Gastroesophageal sphincter (tissue), 4 donors: ENCODE results near the gene MAPK6. TPM values are rescaled to one million over a fixed set of nuclear protein-coding genes. Genes with fewer than 3 reads are reported as not detected.

Experiments used
- ATAC-seq: fragments of 150-250 bp; one replicate; pipeline ENCODE4 v1.9.1; 2016; ENCODE audit warnings: mild to moderate bottlenecking, moderate library complexity
- H3K27ac ChIP-seq, 4 donors: fragments of 200-600 bp; sonication (generic) in 3 of 4; 1 replicate in 3 of 4; 2 replicates in 1 of 4; pipeline ENCODE4 v1.5.1; 2016 to 2019
- H3K27me3 ChIP-seq: fragments of 200-600 bp; sonication (generic); one replicate; pipeline ENCODE4 v1.5.1; 2019
- H3K36me3 ChIP-seq, 2 donors: fragments of 200-600 bp; sonication (generic); one replicate each; pipeline ENCODE4 v1.5.1; 2019; ENCODE audit warnings: control low read depth in 1 of 2
- H3K4me1 ChIP-seq, 3 donors: fragments of 200-600 bp; sonication (generic); 1 replicate in 2 of 3; 2 replicates in 1 of 3; pipeline ENCODE4 v1.5.1; 2016 to 2019; ENCODE audit warnings: control low read depth in 2 of 3
- H3K4me3 ChIP-seq, 2 donors: fragments of 200-600 bp; sonication (generic); one replicate each; pipeline ENCODE4 v1.5.1; 2019; ENCODE audit warnings: mild to moderate bottlenecking in 1 of 2, moderate library complexity in 1 of 2
- H3K9me3 ChIP-seq, 3 donors: fragments of 200-600 bp; sonication (generic); one replicate each; pipeline ENCODE4 v1.5.1; 2017 to 2019; ENCODE audit warnings: control low read depth in 2 of 3
- EP300 ChIP-seq: sonication (generic); formaldehyde crosslinking; IDR thresholded peaks from one replicate; pipeline ENCODE4 v1.6.1; 2017; ENCODE audit warnings: antibody characterized with exemption, mild to moderate bottlenecking
- POLR2A ChIP-seq, 2 donors: fragments of 450-650 bp; IDR thresholded peaks; one replicate each; pipeline ENCODE4 v1.6.1; 2017; ENCODE audit warnings: antibody characterized with exemption in 2 of 2, mild to moderate bottlenecking in 2 of 2, moderate library complexity in 1 of 2
- POLR2AphosphoS5 ChIP-seq: sonication (generic); formaldehyde crosslinking; IDR thresholded peaks from one replicate; pipeline ENCODE4 v1.6.1; 2017; ENCODE audit warnings: antibody characterized with exemption
- WGBS, 2 donors: methylation state at CpG; one replicate each; pipeline ENCODE4 v1.1.5; 2018; ENCODE audit warnings: low coverage in 1 of 2; 5-methylcytosine and 5-hydroxymethylcytosine counted together
- total RNA-seq, 4 donors: library from RNA; depleted of rRNA; stranded (reverse); fragments of >200 nt; gene quantifications; one replicate each; pipeline ENCODE4 v1.1.0, GENCODE V29; 2016
- TF ChIP-seq, protein P1 (sequence below), 4 experiments: fragments of 200-600 bp in 2 of 4; fragments of 450-650 bp in 2 of 4; sonication (generic) in 1 of 4; IDR thresholded peaks; one replicate each; pipeline ENCODE4 v1.5.1; 2017 to 2019; ENCODE audit warnings: antibody characterized with exemption in 4 of 4, mild to moderate bottlenecking in 2 of 4, moderate library complexity in 2 of 4

MAPK6 gene
- total RNA-seq, 4 donors from 2014 or later = 17.5 to 22.5 (median 20.7) TPM

DNA sequence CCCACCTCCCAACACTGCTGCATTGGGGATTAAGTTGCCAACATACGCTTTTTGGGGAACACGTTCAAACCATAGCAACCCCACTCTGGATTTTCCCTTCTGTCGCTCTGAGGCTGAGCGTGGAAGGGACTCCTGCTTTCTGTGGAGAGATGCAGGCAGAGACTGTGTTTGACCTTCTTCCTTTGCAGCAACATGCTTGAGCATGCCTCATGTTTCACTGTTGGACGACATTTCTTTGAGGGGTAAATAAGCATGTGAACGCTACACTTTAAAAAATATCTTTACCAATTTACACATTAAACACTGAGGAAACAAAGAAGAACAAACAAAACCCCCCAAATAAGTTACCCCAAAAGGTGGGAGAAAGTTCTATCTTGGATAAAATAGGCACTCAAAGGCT, 14.2 kb upstream of the MAPK6 start:
- ATAC-seq = no peak

DNA sequence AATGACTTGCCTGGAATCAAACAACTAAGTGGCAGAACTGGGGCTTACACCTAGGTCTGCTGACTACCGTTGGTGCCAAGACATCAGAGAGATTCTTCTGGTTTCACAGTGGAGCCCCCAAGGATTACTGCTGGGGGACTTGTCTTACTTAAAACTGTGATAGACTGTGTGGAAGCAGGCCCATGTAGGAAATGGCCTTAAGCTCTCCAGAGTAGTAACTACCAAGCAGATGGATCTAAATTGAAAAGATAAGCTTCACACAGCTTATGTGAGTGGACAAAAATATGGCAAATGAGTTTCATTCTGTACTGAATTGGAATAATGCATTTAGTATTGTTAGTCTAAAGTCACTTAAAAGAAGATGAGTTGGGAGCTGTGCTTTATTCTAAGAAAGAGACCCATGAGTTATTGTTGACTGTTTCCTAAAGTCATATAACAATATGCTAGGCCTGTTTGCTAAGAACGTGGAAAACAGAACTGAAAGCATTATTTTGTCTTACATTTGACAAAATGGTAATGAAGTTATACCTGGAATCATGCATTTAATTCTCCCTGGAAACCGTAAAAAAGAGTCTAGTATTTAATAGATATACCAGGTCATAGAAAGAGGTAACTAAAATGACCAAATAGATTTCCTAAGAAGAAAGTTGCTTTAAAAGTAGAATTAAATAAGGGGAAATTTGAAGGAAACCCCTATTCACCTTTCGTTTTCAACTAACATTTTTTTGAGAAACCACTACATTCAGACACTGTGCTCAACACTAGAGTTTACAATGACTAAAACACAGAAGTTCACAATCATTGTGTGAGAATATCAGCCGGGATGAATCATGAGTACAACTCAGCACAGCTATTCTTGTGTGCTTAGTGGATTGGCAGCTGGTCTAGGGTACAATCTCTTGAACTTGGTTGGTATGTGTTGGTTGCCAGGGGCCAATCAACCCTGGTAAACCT, 13.0 kb upstream of the MAPK6 start:
- Histone ChIP-seq H3K4me3 (no peak overlapping the region), H3K4me1 (no peaks in the 10 kb centered on the region), H3K36me3 (no peaks in the 10 kb centered on the region), H3K9me3 (no peaks in the 10 kb centered on the region), H3K27ac (no peak overlapping the region), H3K27me3 (no peaks in the 10 kb centered on the region)
- TF ChIP-seq EP300 (no peak), POLR2AphosphoS5 (no peak), POLR2A (IDR thresholded peaks at IDR 0.05) (no peak)
- TF ChIP-seq, protein P1, sequence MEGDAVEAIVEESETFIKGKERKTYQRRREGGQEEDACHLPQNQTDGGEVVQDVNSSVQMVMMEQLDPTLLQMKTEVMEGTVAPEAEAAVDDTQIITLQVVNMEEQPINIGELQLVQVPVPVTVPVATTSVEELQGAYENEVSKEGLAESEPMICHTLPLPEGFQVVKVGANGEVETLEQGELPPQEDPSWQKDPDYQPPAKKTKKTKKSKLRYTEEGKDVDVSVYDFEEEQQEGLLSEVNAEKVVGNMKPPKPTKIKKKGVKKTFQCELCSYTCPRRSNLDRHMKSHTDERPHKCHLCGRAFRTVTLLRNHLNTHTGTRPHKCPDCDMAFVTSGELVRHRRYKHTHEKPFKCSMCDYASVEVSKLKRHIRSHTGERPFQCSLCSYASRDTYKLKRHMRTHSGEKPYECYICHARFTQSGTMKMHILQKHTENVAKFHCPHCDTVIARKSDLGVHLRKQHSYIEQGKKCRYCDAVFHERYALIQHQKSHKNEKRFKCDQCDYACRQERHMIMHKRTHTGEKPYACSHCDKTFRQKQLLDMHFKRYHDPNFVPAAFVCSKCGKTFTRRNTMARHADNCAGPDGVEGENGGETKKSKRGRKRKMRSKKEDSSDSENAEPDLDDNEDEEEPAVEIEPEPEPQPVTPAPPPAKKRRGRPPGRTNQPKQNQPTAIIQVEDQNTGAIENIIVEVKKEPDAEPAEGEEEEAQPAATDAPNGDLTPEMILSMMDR (IDR thresholded peaks at IDR 0.05) = no peak
- WGBS, 2 donors = 74 to 83% methylated on average over 4 to 5 of the region's 5 CpGs
- no peak for ATAC-seq

More for the DNA sequence above, 14.2 kb upstream of the MAPK6 start:
- Histone ChIP-seq H3K4me3 (no peak overlapping the region), H3K36me3 (no peaks in the 10 kb centered on the region), H3K27ac (no peak overlapping the region), H3K9me3 (no peaks in the 10 kb centered on the region), H3K27me3 (no peaks in the 10 kb centered on the region), H3K4me1 (no peaks in the 10 kb centered on the region)
- no peak for TF ChIP-seq POLR2AphosphoS5
- no peak for TF ChIP-seq POLR2A (IDR thresholded peaks at IDR 0.05)
- TF ChIP-seq, protein P1 (IDR thresholded peaks at IDR 0.05) = no peak
- no peak for TF ChIP-seq EP300
- WGBS, 2 donors = 90 to 93% methylated on average over 5 to 6 of the region's 6 CpGs

DNA sequence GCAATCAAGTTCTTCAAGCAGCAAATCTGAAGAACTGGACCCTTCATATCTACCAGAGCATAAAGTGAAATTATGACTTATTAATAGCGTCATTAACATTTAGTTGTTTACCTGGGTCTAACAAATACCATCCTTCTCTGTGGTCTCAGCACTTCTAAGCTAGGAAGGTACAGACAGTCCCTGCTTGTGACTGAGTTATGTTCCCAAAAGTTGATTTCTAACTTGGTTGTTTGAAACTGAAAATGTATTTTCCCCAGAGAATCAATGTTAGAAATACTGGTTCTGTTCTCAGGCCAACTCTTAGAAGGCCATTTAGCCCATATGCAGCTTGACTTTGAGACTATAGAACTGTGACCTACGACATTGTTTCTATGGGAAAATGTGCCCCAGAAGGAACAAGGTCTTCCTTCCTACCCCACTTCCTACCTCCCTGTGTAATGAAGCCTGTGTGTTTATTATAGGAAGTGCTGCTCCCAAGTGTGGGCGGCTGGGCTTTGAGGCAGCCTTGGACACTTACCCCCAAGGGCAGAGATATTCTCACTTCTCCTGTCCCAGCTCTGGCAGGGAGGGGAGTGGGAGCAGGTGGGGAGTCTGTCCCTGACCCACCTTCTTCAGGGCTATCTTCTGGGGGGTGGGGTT, 12.2 kb upstream of the MAPK6 start:
- H3K36me3 ChIP-seq = no peaks in the 10 kb centered on the region
- no peak overlapping the region for H3K27ac ChIP-seq
- H3K4me3 ChIP-seq = no peak overlapping the region
- TF ChIP-seq, protein P1 (IDR thresholded peaks at IDR 0.05) = no peak
- TF ChIP-seq POLR2A (IDR thresholded peaks at IDR 0.05) (no peak), POLR2AphosphoS5 (no peak), EP300 (no peak)
- H3K27me3 ChIP-seq = no peaks in the 10 kb centered on the region
- WGBS, 2 donors = 77 to 87% methylated on average over 2 to 3 of the region's 3 CpGs
- no peak for ATAC-seq
- H3K9me3 ChIP-seq = no peaks in the 10 kb centered on the region
- peaks cover 0 to 4% (median 0%) of the 10 kb centered on the region in 3 donors for H3K4me1 ChIP-seq

DNA sequence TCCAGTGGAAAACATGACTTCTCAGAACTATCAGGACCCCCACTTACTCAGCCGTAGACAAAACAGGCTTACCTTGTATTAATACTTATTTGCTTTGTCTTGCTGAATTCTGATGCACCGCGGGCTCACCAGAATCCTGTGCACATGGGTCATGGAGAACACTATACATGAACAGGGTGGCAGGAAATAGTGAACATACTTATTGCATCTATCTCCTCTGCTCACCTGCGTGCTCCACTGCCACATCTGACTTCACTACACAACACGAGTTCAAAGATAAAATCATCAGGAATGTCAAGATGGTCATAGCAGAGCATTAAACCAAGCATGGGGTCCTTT, 10.7 kb upstream of the MAPK6 start:
- no peaks in the 10 kb centered on the region for H3K36me3 ChIP-seq
- H3K9me3 ChIP-seq = no peaks in the 10 kb centered on the region
- no peak for ATAC-seq
- H3K4me3 ChIP-seq = no peak overlapping the region
- H3K27ac ChIP-seq = no peak overlapping the region
- no peaks in the 10 kb centered on the region for H3K27me3 ChIP-seq
- TF ChIP-seq POLR2A (IDR thresholded peaks at IDR 0.05) (no peak), EP300 (no peak), POLR2AphosphoS5 (no peak)
- TF ChIP-seq, protein P1 (IDR thresholded peaks at IDR 0.05) = no peak
- WGBS, 2 donors = 84 to 90% methylated on average over 5 of the region's 5 CpGs
- peaks cover 0 to 12% (median 0%) of the 10 kb centered on the region in 3 donors for H3K4me1 ChIP-seq
